Activated CD4-positive, alpha-beta memory T cell treated with anti-CD3 and anti-CD28 coated beads, Interleukin-2, amount 10 ng/mL, durations not matched to agents 7 days and 5 days (primary cell): ENCODE measurements around the gene DCTPP1. TPM values are rescaled to one million over a fixed set of nuclear protein-coding genes. Genes with fewer than 3 reads are reported as not detected.

ENCODE experiments used
- CTCF ChIA-PET: fragments of 350-600 bp; sonication (Branson Sonifier 250); formaldehyde crosslinking; loops from one replicate; lab custom pipeline; 2021; ENCODE audit warnings: antibody characterized with exemption, inconsistent platforms; lab: Charles Lee
- POLR2A ChIA-PET: fragments of 350-600 bp; sonication (Branson Sonifier 250); formaldehyde crosslinking; loops from one replicate; lab custom pipeline; 2021; ENCODE audit warnings: antibody characterized with exemption; lab: Charles Lee
- DNase-seq: peaks from one replicate; pipeline ENCODE4 v3.0.0-alpha.2; 2020
- H3K27ac Mint-ChIP-seq: one replicate; pipeline ENCODE4 v1.8.0; 2021; ENCODE audit warnings: mild to moderate bottlenecking, mixed read lengths
- H3K27me3 Mint-ChIP-seq: one replicate; pipeline ENCODE4 v1.8.0; 2021; ENCODE audit warnings: mixed read lengths
- H3K36me3 Mint-ChIP-seq: one replicate; pipeline ENCODE4 v1.8.0; 2021; ENCODE audit warnings: low read depth, mixed read lengths
- H3K4me1 Mint-ChIP-seq: one replicate; pipeline ENCODE4 v1.8.0; 2021; ENCODE audit warnings: mixed read lengths
- H3K4me3 Mint-ChIP-seq: one replicate; pipeline ENCODE4 v1.8.0; 2021; ENCODE audit warnings: mild to moderate bottlenecking, mixed read lengths
- H3K9me3 Mint-ChIP-seq: one replicate; pipeline ENCODE4 v1.8.0; 2021; ENCODE audit warnings: mixed read lengths
- total RNA-seq, 2 experiments: library from RNA; stranded (reverse); gene quantifications; one replicate each; pipeline ENCODE4 v1.2.3, GENCODE V29; 2021

Gene DCTPP1
- total RNA-seq, 2 experiments from 2014 or later, result 51.3 to 51.4 TPM

- POLR2A ChIA-PET, result interaction anchor here (0.6 to 2.0 kb wide), 14 partner anchors 9 to 313 kb away, joined by 3 to 16 read pairs (median 4); partner anchors contain the start of genes ALDOA, CD2BP2, CORO1A and DCTPP1
- CTCF ChIA-PET, result interaction anchor here (0.7 to 1.7 kb wide), 3 partner anchors 9 to 52 kb away, joined by 4 to 5 read pairs (median 4); partner anchors contain the start of gene DCTPP1
- H3K9me3 Mint-ChIP-seq, result no peaks in the 10 kb centered on the region
- peaks cover 52% of the 10 kb centered on the region for H3K4me1 Mint-ChIP-seq
- no peaks in the 10 kb centered on the region for H3K27me3 Mint-ChIP-seq
- DNase-seq, result peak; percentile 100
- H3K4me3 Mint-ChIP-seq, result peak overlapping the region; percentile 93
- H3K36me3 Mint-ChIP-seq, result peaks cover 35% of the 10 kb centered on the region
- peak overlapping the region; percentile 99 for H3K27ac Mint-ChIP-seq
Measured at GRCh38 chr16:30378236-30379157, 51.3 kb downstream of the DCTPP1 start.

GRCh38 chr16:30377812-30378235 is 52.0 kb downstream of the DCTPP1 start:
- ChIA-PET POLR2A (interaction anchor here (0.6 to 2.0 kb wide), 15 partner anchors 9 to 312 kb away, joined by 3 to 16 read pairs (median 3); partner anchors contain the start of genes ALDOA, CD2BP2, CORO1A and DCTPP1), CTCF (interaction anchor here (0.7 to 1.7 kb wide), 3 partner anchors 8 to 52 kb away, joined by 4 to 5 read pairs (median 4); partner anchors contain the start of gene DCTPP1)
- Mint-ChIP-seq H3K27ac (peak overlapping the region; percentile 99), H3K4me1 (peaks cover 47% of the 10 kb centered on the region), H3K9me3 (no peaks in the 10 kb centered on the region), H3K27me3 (no peaks in the 10 kb centered on the region), H3K4me3 (peak overlapping the region; percentile 93), H3K36me3 (peaks cover 35% of the 10 kb centered on the region)
- peak; percentile 88 for DNase-seq

GRCh38 chr16:30377050-30377811 is 52.6 kb downstream of the DCTPP1 start:
- ChIA-PET POLR2A (interaction anchor here (0.6 to 2.0 kb wide), 16 partner anchors 8 to 312 kb away, joined by 3 to 16 read pairs (median 3); partner anchors contain the start of genes ALDOA, CD2BP2, CORO1A and DCTPP1), CTCF (interaction anchor here (0.7 to 1.5 kb wide), 2 partner anchors 8 to 53 kb away, joined by 4 read pairs; partner anchors contain the start of gene DCTPP1)
- H3K27ac Mint-ChIP-seq, result peak overlapping the region; percentile 99
- peak overlapping the region; percentile 93 for H3K4me3 Mint-ChIP-seq
- peaks cover 31% of the 10 kb centered on the region for H3K36me3 Mint-ChIP-seq
- H3K4me1 Mint-ChIP-seq, result peaks cover 47% of the 10 kb centered on the region
- no peak for DNase-seq
- no peaks in the 10 kb centered on the region for H3K27me3 Mint-ChIP-seq
- no peaks in the 10 kb centered on the region for H3K9me3 Mint-ChIP-seq

- ChIA-PET CTCF (no interaction called here), POLR2A (interaction anchor here (0.8 to 1.2 kb wide), 2 partner anchors 190 to 193 kb away, joined by 3 read pairs; partner anchors contain the start of gene CORO1A)
- Mint-ChIP-seq H3K27ac (peak overlapping the region; percentile 99), H3K9me3 (no peaks in the 10 kb centered on the region), H3K4me1 (peaks cover 50% of the 10 kb centered on the region), H3K4me3 (no peak overlapping the region), H3K36me3 (peaks cover 28% of the 10 kb centered on the region), H3K27me3 (no peaks in the 10 kb centered on the region)
- no peak for DNase-seq
Measured at GRCh38 chr16:30376461-30376902, 53.3 kb downstream of the DCTPP1 start.

GRCh38 chr16:30375864-30376263 is 54.0 kb downstream of the DCTPP1 start:
- H3K27me3 Mint-ChIP-seq, result no peaks in the 10 kb centered on the region
- no peak overlapping the region for H3K27ac Mint-ChIP-seq
- H3K4me3 Mint-ChIP-seq, result no peak overlapping the region
- ChIA-PET CTCF (no interaction called here), POLR2A (interaction anchor here (1.2 kb wide), 1 partner anchor 190 kb away, joined by 3 read pairs; no protein-coding TSS in a partner anchor)
- DNase-seq, result no peak
- H3K36me3 Mint-ChIP-seq, result peaks cover 22% of the 10 kb centered on the region
- H3K4me1 Mint-ChIP-seq, result peaks cover 50% of the 10 kb centered on the region
- H3K9me3 Mint-ChIP-seq, result no peaks in the 10 kb centered on the region

GRCh38 chr16:30374538-30374937 is 55.3 kb downstream of the DCTPP1 start, which contains the start of gene MYL11:
Gene MYL11, plus strand, starts transcription at chr16:30374802. Its CDS starts 56 bp downstream, at chr16:30374858.
- H3K4me1 Mint-ChIP-seq, result peaks cover 37% of the 10 kb centered on the region
- POLR2A ChIA-PET, result no interaction called here
- H3K9me3 Mint-ChIP-seq, result no peaks in the 10 kb centered on the region
- no peak within 1 kb of the TSS for H3K4me3 Mint-ChIP-seq
- CTCF ChIA-PET, result no interaction called here
- H3K36me3 Mint-ChIP-seq, result peaks cover 11% of the 10 kb centered on the region
- H3K27ac Mint-ChIP-seq, result peak within 1 kb of the TSS; percentile 5
- no peak for DNase-seq
- H3K27me3 Mint-ChIP-seq, result no peaks in the 10 kb centered on the region

Other genes with a start within 250 kb of the DCTPP1 start
- gene CORO1A, start 246.4 kb downstream of the DCTPP1 start, total RNA-seq, result 1,000 to 10,000 TPM; 1,737 to 1,754 TPM
- 100 to 1,000 TPM; 145 to 146 TPM for gene BOLA2B, start 236.4 kb downstream of the DCTPP1 start, total RNA-seq
- 100 to 1,000 TPM; 102 to 149 TPM for gene SLX1A, start 236.2 kb downstream of the DCTPP1 start, total RNA-seq
- 10 to 100 TPM; 23.3 to 28.4 TPM for gene SULT1A3, start 230.8 kb downstream of the DCTPP1 start, total RNA-seq
- gene NPIPB13, start 181.6 kb downstream of the DCTPP1 start, total RNA-seq, result 1 to 10 TPM; 5.1 to 9.8 TPM
- 10 to 100 TPM; 75.6 to 75.9 TPM for gene CD2BP2, start 74.7 kb downstream of the DCTPP1 start, total RNA-seq
- gene TBC1D10B, start 59.5 kb downstream of the DCTPP1 start, total RNA-seq, result 10 to 100 TPM; 69.2 TPM
- 1 to 10 TPM in 1 of 2 experiments, not detected in 1; 1.2 TPM for gene MYL11, start 55.2 kb downstream of the DCTPP1 start, total RNA-seq
- 100 to 1,000 TPM; 343 to 354 TPM for gene SEPTIN1, start 47.5 kb downstream of the DCTPP1 start, total RNA-seq
- gene ZNF48, start 34.6 kb downstream of the DCTPP1 start, total RNA-seq, result 10 to 100 TPM; 14.2 to 14.5 TPM
- gene ZNF771, start 22.4 kb downstream of the DCTPP1 start, total RNA-seq, result 1 to 10 TPM; 4.2 to 4.5 TPM
- 10 to 100 TPM; 56.3 to 57.8 TPM for gene SEPHS2, start 15.8 kb upstream of the DCTPP1 start, total RNA-seq
- gene ITGAL, start 42.7 kb upstream of the DCTPP1 start, total RNA-seq, result 100 to 1,000 TPM; 583 to 586 TPM
- 1 to 10 TPM; 5.9 to 6.0 TPM for gene ZNF768, start 96.5 kb upstream of the DCTPP1 start, total RNA-seq
- gene ZNF747, start 104.8 kb upstream of the DCTPP1 start, total RNA-seq, result 10 to 100 TPM; 10.6 to 10.7 TPM
- 10 to 100 TPM; 16.0 to 16.8 TPM for gene ZNF764, start 128.3 kb upstream of the DCTPP1 start, total RNA-seq
- gene ZNF688, start 141.7 kb upstream of the DCTPP1 start, total RNA-seq, result 10 to 100 TPM; 19.2 to 22.8 TPM
- 10 to 100 TPM; 12.9 to 13.3 TPM for gene ZNF785, start 155.7 kb upstream of the DCTPP1 start, total RNA-seq
- gene ZNF689, start 180.4 kb upstream of the DCTPP1 start, total RNA-seq, result 10 to 100 TPM in 1 of 2 experiments, 1 to 10 TPM in 1; 9.9 to 11.7 TPM
- 10 to 100 TPM; 78.4 to 86.1 TPM for gene PRR14, start 220.9 kb upstream of the DCTPP1 start, total RNA-seq
- gene FBRS, start 228.4 kb upstream of the DCTPP1 start, total RNA-seq, result 100 to 1,000 TPM; 106 to 107 TPM